HepG2 (cell line): ENCODE data around the gene EPB41L1. TPM values are rescaled to one million over a fixed set of nuclear protein-coding genes. Genes with fewer than 3 reads are reported as not detected.

Experiments
- CSRNP1 ChIP-seq: sonication (generic); formaldehyde crosslinking; IDR thresholded peaks from 2 replicates; pipeline ENCODE4 v1.8.1; 2023; ENCODE audit warnings: mild to moderate bottlenecking, missing genetic modification reagents
- ESRRA ChIP-seq: sonication (generic); formaldehyde crosslinking; IDR thresholded peaks from 2 replicates; pipeline ENCODE4 v1.5.1; 2020; ENCODE audit warnings: mild to moderate bottlenecking, low read depth, missing genetic modification reagents
- GTF3A ChIP-seq: sonication (generic); formaldehyde crosslinking; conservative IDR thresholded peaks from 2 replicates; pipeline ENCODE4 v1.4.0; 2020; ENCODE audit warnings: mild to moderate bottlenecking, missing genetic modification reagents
- MAZ ChIP-seq, 2 experiments: sonication (generic) in 1 of 2; formaldehyde crosslinking in 1 of 2; IDR thresholded peaks; 2 replicates each; pipeline versions ENCODE4 v1.5.0 to v1.6.1; 2012 to 2020; ENCODE audit warnings: low read depth in 2 of 2, mild to moderate bottlenecking in 2 of 2, borderline replicate concordance in 1 of 2, improper control_type of control experiment in 1 of 2, low read length in 1 of 2, missing genetic modification reagents in 1 of 2, moderate library complexity in 1 of 2
- MNT ChIP-seq: fragments of 450-650 bp; IDR thresholded peaks from 2 replicates; pipeline ENCODE4 v1.6.1; 2016
- PAX8 ChIP-seq: sonication (generic); formaldehyde crosslinking; IDR thresholded peaks from 2 replicates; pipeline ENCODE4 v1.8.0; 2022; ENCODE audit warnings: mild to moderate bottlenecking, missing genetic modification reagents, borderline replicate concordance
- PHF21A ChIP-seq: sonication (generic); formaldehyde crosslinking; IDR thresholded peaks from 2 replicates; pipeline ENCODE4 v1.5.0; 2020; ENCODE audit warnings: mild to moderate bottlenecking, missing genetic modification reagents
- SMAD1 ChIP-seq: sonication (generic); formaldehyde crosslinking; IDR thresholded peaks from 2 replicates; pipeline ENCODE4 v1.4.0; 2020; ENCODE audit warnings: missing genetic modification reagents, low read depth, mild to moderate bottlenecking, borderline replicate concordance
- SP4 ChIP-seq: sonication (generic); formaldehyde crosslinking; IDR thresholded peaks from 2 replicates; pipeline ENCODE4 v1.8.1; 2023; ENCODE audit warnings: mild to moderate bottlenecking, missing genetic modification reagents
- TBP ChIP-seq: sonication (generic); formaldehyde crosslinking; IDR thresholded peaks from 2 replicates; pipeline ENCODE4 v1.5.0; 2020; ENCODE audit warnings: missing genetic modification reagents
- THAP8 ChIP-seq: sonication (generic); formaldehyde crosslinking; IDR thresholded peaks from 2 replicates; pipeline ENCODE4 v1.5.1; 2020; ENCODE audit warnings: missing genetic modification reagents, mild to moderate bottlenecking, borderline replicate concordance
- ZC3H4 ChIP-seq: sonication (generic); formaldehyde crosslinking; IDR thresholded peaks from 2 replicates; pipeline ENCODE4 v1.4.0; 2020; ENCODE audit warnings: missing genetic modification reagents, borderline replicate concordance
- ZNF207 ChIP-seq: fragments of 450-650 bp; IDR thresholded peaks from 2 replicates; pipeline ENCODE4 v1.6.1; 2016; ENCODE audit warnings: antibody characterized with exemption, borderline replicate concordance
- ZNF274 ChIP-seq: sonication (generic); formaldehyde crosslinking; IDR thresholded peaks from 2 replicates; pipeline ENCODE4 v1.5.1; 2020; ENCODE audit warnings: mild to moderate bottlenecking, missing genetic modification reagents
- ZNF546 ChIP-seq: sonication (generic); formaldehyde crosslinking; conservative IDR thresholded peaks from 2 replicates; pipeline ENCODE4 v1.8.1; 2023; ENCODE audit warnings: mild to moderate bottlenecking, missing genetic modification reagents
- ZNF556 ChIP-seq: sonication (generic); formaldehyde crosslinking; IDR thresholded peaks from 2 replicates; pipeline ENCODE4 v1.4.0; 2020; ENCODE audit warnings: mild to moderate bottlenecking, missing genetic modification reagents, borderline replicate concordance
- ZNF569 ChIP-seq: sonication (generic); formaldehyde crosslinking; IDR thresholded peaks from 2 replicates; pipeline ENCODE4 v1.5.0; 2020; ENCODE audit warnings: mild to moderate bottlenecking, missing genetic modification reagents, moderate library complexity, borderline replicate concordance
- ZNF720 ChIP-seq: sonication (generic); formaldehyde crosslinking; IDR thresholded peaks from 2 replicates; pipeline ENCODE4 v1.4.0; 2020; ENCODE audit warnings: missing genetic modification reagents
- ZNF749 ChIP-seq: sonication (generic); formaldehyde crosslinking; IDR thresholded peaks from 2 replicates; pipeline ENCODE4 v1.8.0; 2022; ENCODE audit warnings: mild to moderate bottlenecking, missing genetic modification reagents, moderate library complexity, borderline replicate concordance
- ZNF841 ChIP-seq: sonication (generic); formaldehyde crosslinking; IDR thresholded peaks from 2 replicates; pipeline ENCODE4 v1.8.1; 2023; ENCODE audit warnings: missing genetic modification reagents, borderline replicate concordance
- polyA plus RNA-seq, 8 experiments: library from polyadenylated mRNA; depleted of rRNA in 3 of 8; stranded (reverse) in 7 of 8; unstranded in 1 of 8; fragments of >200 nt; fragmentation: Illumina TruSeq in 4 of 8; extraction: Trizol in 4 of 8; gene quantifications; 2 replicates each; pipeline versions ENCODE4 v1.2.1 to v1.2.3, GENCODE V29; 2011 to 2016; ENCODE audit warnings: low read depth in 4 of 8, missing spikeins in 1 of 8, mixed read lengths in 1 of 8; ENCODE audit not compliant: insufficient read depth in 1 of 8
- total RNA-seq, 5 experiments: library from RNA; depleted of rRNA; stranded (reverse); fragments of >200 nt; fragmentation: Illumina TruSeq; extraction: Trizol; gene quantifications; 2 replicates each; pipeline ENCODE4 v1.2.3, GENCODE V29; 2016; ENCODE audit warnings: low read depth in 1 of 5
- TF ChIP-seq, protein P1 (sequence below): sonication (generic); formaldehyde crosslinking; IDR thresholded peaks from 2 replicates; pipeline ENCODE4 v1.8.0; 2022; ENCODE audit warnings: missing genetic modification reagents, mild to moderate bottlenecking, borderline replicate concordance
- TF ChIP-seq, protein P2 (sequence below): sonication (generic); formaldehyde crosslinking; conservative IDR thresholded peaks from 2 replicates; pipeline ENCODE4 v1.4.0; 2020; ENCODE audit warnings: missing genetic modification reagents

The EPB41L1 gene
- total and polyA plus RNA-seq, 2 of the 13 experiments (the other 11 are each of a cell fraction or from before 2014, with no cell fraction given): 16.7 to 39.0 TPM

DNA sequence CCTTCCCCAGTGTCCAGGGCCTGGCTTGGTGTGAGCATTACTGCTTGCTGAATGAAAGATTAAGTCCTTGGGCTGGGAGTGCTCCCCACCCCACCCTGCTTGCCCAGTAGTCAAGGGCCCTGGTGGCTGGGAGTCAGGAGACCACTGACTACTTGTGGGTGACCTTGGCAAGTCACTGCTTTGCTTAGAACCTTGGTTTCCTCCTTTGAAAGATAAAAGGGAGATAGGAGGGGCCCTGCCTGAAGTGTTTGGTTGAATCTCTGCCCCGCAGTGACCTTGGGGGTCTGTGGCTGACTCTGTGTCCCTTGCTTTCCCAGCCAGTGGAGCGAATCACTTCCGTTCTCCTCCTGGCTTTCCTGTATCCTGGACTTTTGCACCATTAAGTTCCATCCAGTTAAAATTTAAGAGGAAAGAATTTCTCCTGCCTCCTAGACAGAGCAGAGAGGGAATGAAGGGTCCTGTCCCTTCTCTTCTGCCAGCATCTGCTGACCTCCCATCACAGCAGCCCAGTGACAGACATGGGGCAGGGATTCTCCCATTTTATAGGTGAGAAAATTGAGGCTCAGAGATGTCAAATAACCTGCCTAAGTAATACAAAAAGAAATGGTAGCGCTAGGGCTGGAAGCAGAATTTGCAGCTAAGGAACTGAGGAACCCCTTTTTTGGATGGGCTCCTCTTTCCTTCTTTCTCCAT lies 3.5 kb upstream of the EPB41L1 start (continued):
- TF ChIP-seq GTF3A (no peak), TBP (no peak), SP4 (CRISPR knock-in tag) (0 out of 2 replicates have a peak, but pooled peaks have one; percentile 24), ZNF546 (CRISPR knock-in tag) (no peak), ZNF207 (no peak), ZNF841 (CRISPR knock-in tag) (no peak), ZNF749 (CRISPR knock-in tag) (no peak), THAP8 (CRISPR knock-in tag) (0 out of 2 replicates have a peak, but pooled peaks have one; percentile 43), PHF21A (CRISPR knock-in tag) (peak; percentile 91), ZNF556 (CRISPR knock-in tag) (peak; percentile 71; the same call in 1 of the 2 replicates), ZNF720 (CRISPR knock-in tag) (no peak), MNT (no peak), PAX8 (CRISPR knock-in tag) (no peak), ZNF569 (CRISPR knock-in tag) (no peak; the same call in 1 of the 2 replicates), ESRRA (CRISPR knock-in tag) (peak; percentile 85), SMAD1 (no peak), ZC3H4 (CRISPR knock-in tag) (no peak), ZNF274 (CRISPR knock-in tag) (no peak), CSRNP1 (CRISPR knock-in tag) (no peak), MAZ (IDR thresholded peaks at IDR 0.05; ENCODE audit: borderline replicate concordance, low read depth, low read length) (peak; percentile 45; the same call in 1 of the 2 replicates), MAZ (CRISPR knock-in tag; IDR thresholded peaks at IDR 0.05; ENCODE audit: low read depth) (peak; percentile 33; the same call in 1 of the 2 replicates)
- TF ChIP-seq, protein P1, sequence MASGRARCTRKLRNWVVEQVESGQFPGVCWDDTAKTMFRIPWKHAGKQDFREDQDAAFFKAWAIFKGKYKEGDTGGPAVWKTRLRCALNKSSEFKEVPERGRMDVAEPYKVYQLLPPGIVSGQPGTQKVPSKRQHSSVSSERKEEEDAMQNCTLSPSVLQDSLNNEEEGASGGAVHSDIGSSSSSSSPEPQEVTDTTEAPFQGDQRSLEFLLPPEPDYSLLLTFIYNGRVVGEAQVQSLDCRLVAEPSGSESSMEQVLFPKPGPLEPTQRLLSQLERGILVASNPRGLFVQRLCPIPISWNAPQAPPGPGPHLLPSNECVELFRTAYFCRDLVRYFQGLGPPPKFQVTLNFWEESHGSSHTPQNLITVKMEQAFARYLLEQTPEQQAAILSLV: peak; percentile 84; the same call in 1 of the 2 replicates
- TF ChIP-seq, protein P2, sequence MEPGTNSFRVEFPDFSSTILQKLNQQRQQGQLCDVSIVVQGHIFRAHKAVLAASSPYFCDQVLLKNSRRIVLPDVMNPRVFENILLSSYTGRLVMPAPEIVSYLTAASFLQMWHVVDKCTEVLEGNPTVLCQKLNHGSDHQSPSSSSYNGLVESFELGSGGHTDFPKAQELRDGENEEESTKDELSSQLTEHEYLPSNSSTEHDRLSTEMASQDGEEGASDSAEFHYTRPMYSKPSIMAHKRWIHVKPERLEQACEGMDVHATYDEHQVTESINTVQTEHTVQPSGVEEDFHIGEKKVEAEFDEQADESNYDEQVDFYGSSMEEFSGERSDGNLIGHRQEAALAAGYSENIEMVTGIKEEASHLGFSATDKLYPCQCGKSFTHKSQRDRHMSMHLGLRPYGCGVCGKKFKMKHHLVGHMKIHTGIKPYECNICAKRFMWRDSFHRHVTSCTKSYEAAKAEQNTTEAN (CRISPR knock-in tag): 0 out of 2 replicates have a peak, but pooled peaks have one; percentile 45
